Right atrium auricular region (tissue), 2 donors: ENCODE measurements around the gene SIK3. TPM values are rescaled to one million over a fixed set of nuclear protein-coding genes. Genes with fewer than 3 reads are reported as not detected.

ENCODE experiments used
- DNase-seq: peaks from one replicate; pipeline ENCODE4 v3.0.0-alpha.2; 2019; ENCODE audit warnings: low spot score
- H3K27ac ChIP-seq, 2 donors: fragments of 200-600 bp; sonication (generic); 1 replicate in 1 of 2; 2 replicates in 1 of 2; pipeline ENCODE4 v1.5.1; 2016 to 2019
- H3K27me3 ChIP-seq, 2 donors: fragments of 200-600 bp; sonication (generic); one replicate each; pipeline versions ENCODE4 v1.5.1 to v1.6.0; 2017 to 2019
- H3K36me3 ChIP-seq: fragments of 200-600 bp; sonication (generic); one replicate; pipeline ENCODE4 v1.5.1; 2016
- H3K4me1 ChIP-seq, 2 donors: fragments of 200-600 bp; sonication (generic); one replicate each; pipeline versions ENCODE4 v1.5.1 to v1.6.0; 2017 to 2019
- H3K4me3 ChIP-seq, 2 donors: fragments of 200-600 bp; sonication (generic); 1 replicate in 1 of 2; 2 replicates in 1 of 2; pipeline ENCODE4 v1.5.1; 2017 to 2019; ENCODE audit warnings: mild to moderate bottlenecking in 1 of 2, moderate library complexity in 1 of 2
- H3K9me3 ChIP-seq, 2 donors: fragments of 200-600 bp; sonication (generic); one replicate each; pipeline ENCODE4 v1.5.1; 2019
- CTCF ChIP-seq, 2 donors: fragments of 200-600 bp; sonication (generic); IDR thresholded peaks; one replicate each; pipeline ENCODE4 v1.5.1; 2019; ENCODE audit warnings: antibody characterized with exemption in 2 of 2
- total RNA-seq, 2 donors: library from RNA; depleted of rRNA; stranded (reverse); fragments of >200 nt; gene quantifications; one replicate each; pipeline ENCODE4 v1.1.0, GENCODE V29; 2016

Gene SIK3
- total RNA-seq, 2 donors from 2014 or later, result 27.0 to 40.1 TPM

DNA sequence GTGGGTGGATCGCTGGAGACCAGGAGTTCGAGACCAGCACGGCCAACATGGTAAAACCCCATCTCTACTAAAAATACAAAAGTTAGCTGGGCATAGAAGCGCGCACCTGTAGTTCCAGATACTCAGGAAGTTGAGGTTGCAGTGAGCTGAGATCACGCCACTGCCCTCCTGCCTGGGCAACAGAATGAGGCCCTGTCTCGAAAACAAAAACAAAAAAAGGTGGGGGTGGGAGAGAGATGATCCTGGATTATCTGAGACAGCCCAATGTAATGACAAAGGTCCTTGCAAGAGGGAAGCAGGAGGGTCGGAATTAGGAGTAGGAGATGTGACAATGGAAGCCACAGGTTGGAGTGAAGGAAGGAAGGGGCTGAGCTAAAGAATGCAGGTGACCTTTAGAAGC is 173.2 kb downstream of the SIK3 start:
- TF ChIP-seq CTCF (IDR thresholded peaks at IDR 0.05), result no peak
- no peak overlapping the region for H3K4me3 ChIP-seq
- peaks cover 13% of the 10 kb centered on the region for H3K36me3 ChIP-seq
- H3K27ac ChIP-seq, result no peak overlapping the region
- DNase-seq, result no peak
- no peaks in the 10 kb centered on the region for H3K27me3 ChIP-seq
- no peaks in the 10 kb centered on the region for H3K9me3 ChIP-seq
- H3K4me1 ChIP-seq, result peaks cover 0 to 31% of the 10 kb centered on the region in 2 donors

DNA sequence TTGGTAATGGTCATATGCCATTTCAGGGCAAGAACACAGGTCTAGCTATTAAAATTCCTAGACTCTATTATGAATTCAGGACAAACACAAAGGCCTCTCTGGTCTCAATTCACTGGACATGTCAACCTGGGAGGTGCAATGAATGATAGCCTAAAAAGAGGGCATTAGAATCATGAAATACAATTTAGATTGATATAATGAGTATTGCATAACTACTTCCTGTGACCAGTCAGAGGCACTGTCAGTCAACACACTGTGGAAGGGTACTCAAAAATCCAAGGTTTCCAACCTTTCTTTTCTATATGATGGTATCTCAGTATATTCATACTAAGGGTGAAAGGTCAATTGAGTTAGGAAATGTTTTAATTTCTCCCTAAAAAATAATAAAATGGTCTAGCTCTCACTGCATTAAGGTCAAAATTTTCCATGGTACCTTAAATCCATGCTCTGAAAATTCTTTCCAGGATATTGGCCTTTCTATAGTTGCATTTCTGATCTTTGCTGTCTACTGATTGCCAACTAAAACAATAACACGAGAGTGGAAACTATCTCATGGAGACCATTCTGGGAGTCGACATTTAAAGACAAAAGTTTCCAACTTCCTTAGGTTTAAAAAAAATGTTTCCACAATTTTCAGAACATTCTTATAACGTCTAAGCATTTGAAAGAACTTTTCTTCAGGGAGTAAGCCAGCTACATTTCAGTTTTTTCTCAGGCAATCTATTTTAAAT is 179.1 kb downstream of the SIK3 start:
- H3K4me1 ChIP-seq, result peaks cover 0 to 11% of the 10 kb centered on the region in 2 donors
- H3K27ac ChIP-seq, result no peak overlapping the region
- H3K9me3 ChIP-seq, result no peaks in the 10 kb centered on the region

DNA sequence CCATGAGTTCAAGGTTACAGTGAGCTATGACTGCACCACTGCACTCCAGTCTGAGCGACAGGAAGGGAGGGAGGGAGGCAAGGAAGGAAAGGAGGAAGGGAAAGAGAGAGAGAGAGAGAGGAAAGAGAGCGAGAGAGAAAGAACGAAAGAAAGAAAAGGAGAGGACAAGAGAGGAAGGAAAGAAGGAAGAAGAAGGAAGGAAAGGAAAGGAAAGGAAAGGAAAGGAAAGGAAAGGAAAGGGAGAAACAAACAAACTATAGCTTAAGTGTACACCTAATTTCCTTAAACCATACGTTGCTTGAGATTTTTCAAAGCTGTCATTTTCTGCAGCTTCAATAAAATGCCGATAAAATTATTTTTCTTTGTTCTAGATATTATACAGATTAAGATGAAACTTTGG is 180.6 kb downstream of the SIK3 start:
- H3K27ac ChIP-seq, result no peak overlapping the region
- no peak for DNase-seq
- H3K4me1 ChIP-seq, result peaks cover 0 to 19% of the 10 kb centered on the region in 2 donors
- H3K9me3 ChIP-seq, result no peaks in the 10 kb centered on the region
- peaks cover 7% of the 10 kb centered on the region for H3K36me3 ChIP-seq
- H3K27me3 ChIP-seq, result no peaks in the 10 kb centered on the region
- no peak for TF ChIP-seq CTCF (IDR thresholded peaks at IDR 0.05)
- no peak overlapping the region for H3K4me3 ChIP-seq

More for the DNA sequence above, 179.1 kb downstream of the SIK3 start:
- Histone ChIP-seq H3K4me3 (no peak overlapping the region), H3K36me3 (peaks cover 7% of the 10 kb centered on the region), H3K27me3 (no peaks in the 10 kb centered on the region)
- DNase-seq, result no peak
- no peak for TF ChIP-seq CTCF (IDR thresholded peaks at IDR 0.05)

GRCh38 chr11:116916886-116917285 is 181.3 kb downstream of the SIK3 start:
- no peaks in the 10 kb centered on the region for H3K27me3 ChIP-seq
- peaks cover 0 to 19% of the 10 kb centered on the region in 2 donors for H3K4me1 ChIP-seq
- H3K4me3 ChIP-seq, result no peak overlapping the region
- no peak for DNase-seq
- peaks cover 7% of the 10 kb centered on the region for H3K36me3 ChIP-seq
- no peak overlapping the region for H3K27ac ChIP-seq
- H3K9me3 ChIP-seq, result no peaks in the 10 kb centered on the region
- no peak for TF ChIP-seq CTCF (IDR thresholded peaks at IDR 0.05)

DNA sequence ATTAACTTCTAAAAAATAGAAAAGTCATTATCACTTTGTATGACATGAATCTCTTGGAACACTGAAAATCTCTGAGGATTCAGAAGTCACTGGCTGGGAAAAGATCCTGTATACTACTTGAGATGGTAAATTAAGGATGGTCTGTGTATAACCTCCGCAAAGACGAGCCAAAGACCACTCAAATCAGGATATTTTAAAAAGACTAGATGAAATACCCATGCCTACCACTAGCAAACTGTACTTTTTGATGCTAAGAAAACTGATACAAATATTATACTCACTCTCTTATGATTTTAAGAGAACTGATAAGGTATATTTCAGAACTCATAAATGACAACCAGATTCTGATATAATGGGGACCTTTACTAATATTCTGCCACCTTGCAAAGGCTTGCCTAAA is 182.2 kb downstream of the SIK3 start:
- Histone ChIP-seq H3K4me1 (peaks cover 0 to 19% of the 10 kb centered on the region in 2 donors), H3K27ac (no peak overlapping the region), H3K4me3 (no peak overlapping the region), H3K9me3 (no peaks in the 10 kb centered on the region), H3K36me3 (peaks cover 4% of the 10 kb centered on the region), H3K27me3 (no peaks in the 10 kb centered on the region)
- no peak for TF ChIP-seq CTCF (IDR thresholded peaks at IDR 0.05)
- no peak for DNase-seq

GRCh38 chr11:116913000-116913399 is 185.2 kb downstream of the SIK3 start:
- no peak overlapping the region for H3K27ac ChIP-seq
- no peaks in the 10 kb centered on the region for H3K27me3 ChIP-seq
- no peak for TF ChIP-seq CTCF (IDR thresholded peaks at IDR 0.05)
- H3K36me3 ChIP-seq, result no peaks in the 10 kb centered on the region
- DNase-seq, result no peak
- H3K9me3 ChIP-seq, result no peaks in the 10 kb centered on the region
- H3K4me3 ChIP-seq, result no peak overlapping the region
- peaks cover 0 to 8% of the 10 kb centered on the region in 2 donors for H3K4me1 ChIP-seq
